ENCODE data around the gene TRAK1.

GRCh38 chr3:42151596-42152168 is 60.5 kb downstream of the TRAK1 start:
- TF ChIP-seq CTCF (IDR thresholded peaks at IDR 0.05; ENCODE audit: low read length) (no peak), EZH2phosphoT487 (IDR thresholded peaks at IDR 0.05; ENCODE audit: low read length) (no peak)

Measured in MM.1S (cell line).